T-cell (primary cell): ENCODE results near the gene SART3. TPM values are rescaled to one million over a fixed set of nuclear protein-coding genes. Genes with fewer than 3 reads are reported as not detected.

Source experiments
- ATAC-seq, 4 experiments: fragments of 200-7000 bp in 3 of 4; fragments of 150-1000 bp in 1 of 4; cut with Tn5 transposase; replicated peaks in 1 of 4; 1 replicate in 3 of 4; 2 replicates in 1 of 4; pipeline ENCODE4 v1.10.0; 2021; ENCODE audit warnings: moderate library complexity in 3 of 4, mild to moderate bottlenecking in 2 of 4, moderate number of reproducible peaks in 1 of 4
- CTCF ChIA-PET, 2 donors: fragments of 300-600 bp; sonication (Branson Sonifier 250); formaldehyde crosslinking; loops; one replicate each; lab custom pipeline; 2022; ENCODE audit warnings: antibody characterized with exemption in 2 of 2; lab: Charles Lee
- POLR2A ChIA-PET, 2 donors: fragments of 300-600 bp; sonication (Branson Sonifier 250); formaldehyde crosslinking; loops; one replicate each; lab custom pipeline; 2022; ENCODE audit warnings: antibody characterized with exemption in 2 of 2; lab: Charles Lee
- DNase-seq, 35 experiments: peaks; one replicate each; pipeline versions ENCODE4 v3.0.0 to v3.0.0-alpha.2; 2013 to 2023
- H3K27ac ChIP-seq: one replicate; pipeline ENCODE4 v1.5.1; 2013; ENCODE audit warnings: low read length
- H3K27me3 ChIP-seq, 2 experiments: replicated peaks in 1 of 2; 1 replicate in 1 of 2; 2 replicates in 1 of 2; pipeline versions ENCODE4 v1.6.1 to v1.7.0; 2013; ENCODE audit warnings: low read length in 1 of 2, mixed read lengths in 1 of 2; ENCODE audit not compliant: control insufficient read depth in 2 of 2, insufficient read depth in 2 of 2; ENCODE audit errors: extremely low read depth in 1 of 2
- H3K36me3 ChIP-seq, 2 donors: 1 replicate in 1 of 2; 2 replicates in 1 of 2; pipeline versions ENCODE4 v1.6.1 to v1.7.0; 2013; ENCODE audit warnings: low read length in 1 of 2; ENCODE audit not compliant: control insufficient read depth in 2 of 2, insufficient read depth in 1 of 2; ENCODE audit errors: extremely low read depth in 1 of 2
- H3K4me1 ChIP-seq, 2 experiments: 1 replicate in 1 of 2; 2 replicates in 1 of 2; pipeline versions ENCODE4 v1.6.1 to v1.7.0; 2013; ENCODE audit warnings: low read length in 2 of 2, mixed read lengths in 1 of 2; ENCODE audit not compliant: insufficient read depth in 2 of 2, control insufficient read depth in 1 of 2; ENCODE audit errors: extremely low read depth in 1 of 2
- H3K4me3 ChIP-seq, 2 donors: 1 replicate in 1 of 2; 2 replicates in 1 of 2; pipeline versions ENCODE4 v1.5.1 to v1.7.0; 2013; ENCODE audit warnings: mild to moderate bottlenecking in 2 of 2, low read length in 1 of 2, moderate library complexity in 1 of 2; ENCODE audit not compliant: control insufficient read depth in 1 of 2; ENCODE audit errors: extremely low read depth in 1 of 2
- H3K9me3 ChIP-seq: 2 replicates; pipeline ENCODE4 v1.7.0; 2013
- H3K27ac Mint-ChIP-seq, 2 donors: one replicate each; pipeline ENCODE4 v1.8.0; 2020 to 2021; ENCODE audit warnings: mild to moderate bottlenecking in 2 of 2, mixed read lengths in 2 of 2
- H3K27me3 Mint-ChIP-seq, 2 donors: one replicate each; pipeline ENCODE4 v1.8.0; 2021 to 2022; ENCODE audit warnings: mixed read lengths in 2 of 2
- H3K36me3 Mint-ChIP-seq: one replicate; pipeline ENCODE4 v1.8.0; 2021; ENCODE audit warnings: mixed read lengths
- H3K4me1 Mint-ChIP-seq, 3 donors: one replicate each; pipeline ENCODE4 v1.8.0; 2020 to 2022; ENCODE audit warnings: mixed read lengths in 3 of 3, mild to moderate bottlenecking in 1 of 3
- H3K4me3 Mint-ChIP-seq, 3 donors: one replicate each; pipeline ENCODE4 v1.8.0; 2020 to 2022; ENCODE audit warnings: mild to moderate bottlenecking in 3 of 3, mixed read lengths in 3 of 3, moderate library complexity in 3 of 3
- H3K9me3 Mint-ChIP-seq, 3 donors: one replicate each; pipeline ENCODE4 v1.8.0; 2020 to 2022; ENCODE audit warnings: mixed read lengths in 3 of 3
- WGBS: methylation state at CpG from one replicate; pipeline ENCODE4 v1.1.5; 2013; ENCODE audit warnings: missing lambda C conversion rate; ENCODE audit not compliant: insufficient coverage; 5-methylcytosine and 5-hydroxymethylcytosine counted together
- total RNA-seq, 35 experiments: library from RNA in 6 of 35; stranded (reverse) in 6 of 35; fragments of 120-200 nt in 1 of 35; gene quantifications; one replicate each; pipeline versions ENCODE4 v1.2.1 to v1.2.4 and lab custom pipeline; 2013 to 2026

SART3 gene
- total RNA-seq, 5 donors from 2014 or later (not counting 1 experiment from before 2014, with no cell fraction given) = 76.3 to 107 (median 84.9) TPM

GRCh38 chr12:108484431-108484830 lies 76.5 kb downstream of the SART3 start:
- no CpG with 5 or more reads among the region's 2 CpGs for WGBS
- Histone ChIP-seq H3K4me3 (no peak overlapping the region), H3K27ac (no peak overlapping the region), H3K27me3 (peaks cover 0 to 25% of the 10 kb centered on the region in 2 experiments), H3K9me3 (no peaks in the 10 kb centered on the region), H3K4me1 (no peaks in the 10 kb centered on the region), H3K36me3 (no peaks in the 10 kb centered on the region)
- H3K4me3 Mint-ChIP-seq = no peak overlapping the region
- DNase-seq (no peak), ATAC-seq (no peak)
- CTCF ChIA-PET = no interaction called here
- POLR2A ChIA-PET = no interaction called here
- H3K4me1 Mint-ChIP-seq = no peaks in the 10 kb centered on the region
- H3K27ac Mint-ChIP-seq = no peak overlapping the region
- peaks cover 48 to 56% of the 10 kb centered on the region in 2 donors for H3K27me3 Mint-ChIP-seq
- peaks cover 0 to 8% (median 7%) of the 10 kb centered on the region in 3 donors for H3K9me3 Mint-ChIP-seq
- H3K36me3 Mint-ChIP-seq = no peaks in the 10 kb centered on the region

GRCh38 chr12:108483213-108484059 lies 77.5 kb downstream of the SART3 start:
- Histone ChIP-seq H3K27me3 (peaks cover 0 to 20% of the 10 kb centered on the region in 2 experiments), H3K27ac (no peak overlapping the region), H3K9me3 (no peaks in the 10 kb centered on the region), H3K4me3 (no peak overlapping the region), H3K4me1 (no peaks in the 10 kb centered on the region), H3K36me3 (no peaks in the 10 kb centered on the region)
- H3K27me3 Mint-ChIP-seq = peaks cover 44 to 51% of the 10 kb centered on the region in 2 donors
- H3K27ac Mint-ChIP-seq = no peak overlapping the region
- DNase-seq (no peak), ATAC-seq (no peak)
- no peaks in the 10 kb centered on the region for H3K36me3 Mint-ChIP-seq
- POLR2A ChIA-PET = no interaction called here
- H3K4me1 Mint-ChIP-seq = no peaks in the 10 kb centered on the region
- H3K4me3 Mint-ChIP-seq = no peak overlapping the region
- H3K9me3 Mint-ChIP-seq = peaks cover 0 to 8% (median 7%) of the 10 kb centered on the region in 3 donors
- 40% methylated on average over 2 of the region's 6 CpGs for WGBS
- CTCF ChIA-PET = no interaction called here

DNA sequence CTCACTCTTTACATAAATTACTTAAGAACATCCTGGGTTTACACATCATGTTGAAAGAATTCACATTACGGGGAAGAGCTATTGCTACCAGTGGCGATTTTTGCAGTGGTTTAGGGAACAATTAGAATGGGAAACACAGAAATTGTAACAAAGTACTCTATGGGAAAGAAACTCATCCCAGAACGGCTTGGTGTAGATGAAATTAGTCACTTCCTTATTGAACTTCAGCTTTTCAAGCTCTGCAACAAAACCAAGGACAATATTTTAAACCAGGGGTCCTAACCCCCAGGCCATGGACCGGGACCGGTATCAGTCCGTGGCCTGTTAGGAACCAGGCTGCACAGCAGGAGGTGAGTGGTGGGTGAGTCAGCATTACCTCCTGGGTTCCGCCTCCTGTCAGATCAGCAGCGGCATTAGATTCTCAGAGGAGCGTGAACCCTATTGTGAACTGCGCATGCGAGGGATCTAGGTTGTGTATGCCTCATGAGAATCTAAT lies 78.2 kb downstream of the SART3 start:
- DNase-seq (no peak), ATAC-seq (no peak)
- H3K27ac ChIP-seq = no peak overlapping the region
- peaks cover 0 to 19% of the 10 kb centered on the region in 2 experiments for H3K27me3 ChIP-seq
- no CpG with 5 or more reads among the region's 11 CpGs for WGBS
- no peaks in the 10 kb centered on the region for H3K9me3 ChIP-seq
- CTCF ChIA-PET = no interaction called here
- POLR2A ChIA-PET = no interaction called here
- no peak overlapping the region for H3K4me3 ChIP-seq
- Mint-ChIP-seq H3K4me1 (no peaks in the 10 kb centered on the region), H3K4me3 (no peak overlapping the region), H3K9me3 (peaks cover 0 to 8% (median 7%) of the 10 kb centered on the region in 3 donors), H3K27me3 (peaks cover 42 to 53% of the 10 kb centered on the region in 2 donors), H3K27ac (no peak overlapping the region), H3K36me3 (no peaks in the 10 kb centered on the region)
- no peaks in the 10 kb centered on the region for H3K4me1 ChIP-seq
- no peaks in the 10 kb centered on the region for H3K36me3 ChIP-seq

DNA sequence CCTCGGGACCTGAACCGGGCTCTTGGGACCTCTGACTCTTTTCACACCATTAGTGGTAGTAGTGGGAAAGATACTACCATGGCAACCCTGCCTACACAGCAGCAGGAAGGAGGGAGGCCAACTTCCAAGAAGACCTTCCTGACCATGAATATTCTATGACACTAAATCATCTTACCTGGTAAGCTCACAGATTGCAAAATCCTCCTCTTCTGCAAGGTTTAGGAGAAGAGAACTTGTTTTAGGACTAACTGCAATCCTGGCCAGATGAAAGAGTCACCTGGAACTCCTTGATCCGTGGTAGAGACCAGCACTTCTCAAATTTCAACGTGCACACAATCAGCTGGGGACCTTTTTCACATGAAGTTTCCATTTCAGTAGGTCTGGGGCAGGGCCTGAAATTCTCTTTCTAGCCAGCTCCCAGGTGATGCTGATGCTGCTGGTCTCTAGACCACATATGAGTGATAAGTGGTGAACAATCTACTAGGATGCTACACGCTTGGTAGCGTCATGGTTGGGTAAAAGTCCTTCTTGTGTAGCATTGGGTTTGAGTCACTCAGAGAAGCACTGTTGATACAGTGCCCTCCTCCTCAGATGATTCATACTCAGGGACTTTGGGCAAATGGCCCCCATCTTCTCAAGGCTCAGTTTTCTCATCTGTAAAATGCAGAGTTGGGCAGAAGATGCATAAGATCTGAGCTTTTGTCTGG lies 81.5 kb downstream of the SART3 start:
- H3K9me3 Mint-ChIP-seq = no peaks in the 10 kb centered on the region
- no peaks in the 10 kb centered on the region for H3K4me1 ChIP-seq
- ChIA-PET CTCF (no interaction called here), POLR2A (no interaction called here)
- H3K4me3 ChIP-seq = no peak overlapping the region
- H3K9me3 ChIP-seq = no peaks in the 10 kb centered on the region
- peaks cover 29 to 40% of the 10 kb centered on the region in 2 donors for H3K27me3 Mint-ChIP-seq
- no peaks in the 10 kb centered on the region for H3K36me3 Mint-ChIP-seq
- no peak overlapping the region for H3K27ac Mint-ChIP-seq
- H3K4me3 Mint-ChIP-seq = no peak overlapping the region
- DNase-seq (no peak), ATAC-seq (no peak)
- WGBS = 20% methylated on average over 1 of the region's 6 CpGs
- no peaks in the 10 kb centered on the region for H3K36me3 ChIP-seq
- peaks cover 0 to 23% of the 10 kb centered on the region in 2 experiments for H3K27me3 ChIP-seq
- no peak overlapping the region for H3K27ac ChIP-seq
- no peaks in the 10 kb centered on the region for H3K4me1 Mint-ChIP-seq

DNA sequence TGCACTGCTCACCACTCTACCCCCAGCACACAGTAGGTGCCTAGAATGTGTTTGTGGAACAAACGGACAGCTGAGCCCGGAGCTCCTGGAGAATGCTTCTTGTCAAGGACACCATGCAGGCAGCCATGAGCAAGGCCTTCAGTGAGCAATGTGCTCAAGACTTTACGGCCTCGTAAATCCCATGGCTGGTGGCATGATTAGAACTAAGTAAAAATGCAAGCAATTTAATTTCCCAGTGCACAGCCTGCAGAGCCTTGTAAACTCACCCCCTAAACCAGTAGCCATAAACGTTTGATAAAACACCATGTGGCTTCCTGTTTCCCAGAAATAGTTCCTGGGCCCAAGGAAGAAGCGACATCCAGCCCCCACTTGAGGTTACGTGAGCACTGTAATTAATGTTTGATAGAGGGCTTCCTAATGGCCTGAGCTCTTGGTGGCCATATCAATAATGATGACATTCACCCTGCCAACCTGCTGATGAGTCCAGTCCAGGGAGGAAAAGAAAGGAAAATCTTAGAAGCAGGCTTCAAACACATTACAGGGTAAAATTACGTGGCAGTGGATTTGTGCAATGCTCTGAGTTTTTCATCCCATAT lies 82.3 kb downstream of the SART3 start:
- ChIA-PET POLR2A (no interaction called here), CTCF (no interaction called here)
- H3K36me3 ChIP-seq = no peaks in the 10 kb centered on the region
- 75% methylated on average over 2 of the region's 8 CpGs for WGBS
- DNase-seq = no peak
- H3K9me3 ChIP-seq = no peaks in the 10 kb centered on the region
- H3K27ac ChIP-seq = no peak overlapping the region
- no peak overlapping the region for H3K4me3 ChIP-seq
- no peaks in the 10 kb centered on the region for H3K4me1 Mint-ChIP-seq
- no peak overlapping the region for H3K27ac Mint-ChIP-seq
- no peaks in the 10 kb centered on the region for H3K4me1 ChIP-seq
- H3K27me3 ChIP-seq = peaks cover 0 to 25% of the 10 kb centered on the region in 2 experiments
- no peak for ATAC-seq
- H3K27me3 Mint-ChIP-seq = peaks cover 29 to 37% of the 10 kb centered on the region in 2 donors
- H3K9me3 Mint-ChIP-seq = no peaks in the 10 kb centered on the region
- H3K36me3 Mint-ChIP-seq = no peaks in the 10 kb centered on the region
- H3K4me3 Mint-ChIP-seq = no peak overlapping the region

DNA sequence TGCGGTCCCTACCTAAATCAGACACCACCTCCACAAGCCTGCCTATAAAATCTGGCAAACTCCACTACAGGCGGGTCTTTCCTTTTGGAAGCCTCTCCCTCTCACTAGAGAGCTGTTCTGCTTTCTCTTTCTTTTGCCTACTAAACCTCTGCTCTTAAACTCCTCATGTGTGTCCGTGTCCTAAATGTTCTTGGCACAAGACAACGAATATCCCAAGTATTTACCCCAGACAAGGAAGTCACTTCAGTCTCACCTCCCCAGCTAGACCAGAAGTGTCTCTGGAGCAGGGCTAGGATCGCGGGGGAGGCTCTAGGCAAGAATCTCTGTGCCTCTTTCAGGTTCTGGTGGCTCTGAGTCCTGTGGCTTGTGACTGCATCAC lies 83.1 kb downstream of the SART3 start:
- H3K4me3 ChIP-seq = no peak overlapping the region
- no peaks in the 10 kb centered on the region for H3K4me1 ChIP-seq
- ATAC-seq = no peak
- no peak overlapping the region for H3K27ac ChIP-seq
- CTCF ChIA-PET = no interaction called here
- H3K27ac Mint-ChIP-seq = no peak overlapping the region
- peaks cover 29 to 32% of the 10 kb centered on the region in 2 donors for H3K27me3 Mint-ChIP-seq
- no peaks in the 10 kb centered on the region for H3K36me3 Mint-ChIP-seq
- H3K9me3 Mint-ChIP-seq = peaks cover 0 to 3% (median 0%) of the 10 kb centered on the region in 3 donors
- peaks cover 0 to 24% of the 10 kb centered on the region in 2 experiments for H3K27me3 ChIP-seq
- no peaks in the 10 kb centered on the region for H3K4me1 Mint-ChIP-seq
- POLR2A ChIA-PET = no interaction called here
- H3K36me3 ChIP-seq = no peaks in the 10 kb centered on the region
- no peak overlapping the region for H3K4me3 Mint-ChIP-seq
- WGBS = 69% methylated on average over 3 of the region's 6 CpGs
- no peak for DNase-seq
- no peaks in the 10 kb centered on the region for H3K9me3 ChIP-seq
